HL-60 (cell line): Measurements from ENCODE around the gene TXNIP.

Source experiments
- DNase-seq, 2 experiments: peaks; one replicate each; pipeline ENCODE4 v3.0.0-alpha.2; 2010 to 2020; ENCODE audit warnings: low read depth in 1 of 2, low spot score in 1 of 2
- H3K27ac ChIP-seq: fragments of 250-450 bp; sonication (Bioruptor Pico); replicated peaks from 2 replicates; pipeline ENCODE4 v1.5.1; 2020; ENCODE audit warnings: mild to moderate bottlenecking, moderate library complexity
- H3K27me3 ChIP-seq: fragments of 250-450 bp; sonication (Bioruptor Pico); 2 replicates; pipeline ENCODE4 v1.5.1; 2021; ENCODE audit warnings: mild to moderate bottlenecking, moderate library complexity; ENCODE audit not compliant: insufficient read depth, poor library complexity, severe bottlenecking
- H3K4me3 ChIP-seq: replicated peaks from 2 replicates; pipeline ENCODE4 v1.5.1; 2011; ENCODE audit warnings: mild to moderate bottlenecking, control low read depth, low read length; ENCODE audit not compliant: insufficient read depth
- CTCF ChIP-seq: IDR thresholded peaks from one replicate; pipeline ENCODE4 v1.5.1; 2011; ENCODE audit warnings: low read length, control low read depth, inconsistent platforms; ENCODE audit not compliant: insufficient read depth
- GABPA ChIP-seq: IDR thresholded peaks from 2 replicates; pipeline ENCODE4 v1.6.1; 2012; ENCODE audit warnings: low read depth
- POLR2AphosphoS5 ChIP-seq: IDR thresholded peaks from 2 replicates; pipeline ENCODE4 v1.6.1; 2012; ENCODE audit warnings: low read depth
- REST ChIP-seq: IDR thresholded peaks from 2 replicates; pipeline ENCODE4 v1.6.1; 2012; ENCODE audit warnings: low read depth; ENCODE audit not compliant: insufficient replicate concordance
- SPI1 ChIP-seq: IDR thresholded peaks from 2 replicates; pipeline ENCODE4 v1.6.1; 2012; ENCODE audit warnings: low read depth, mild to moderate bottlenecking, borderline replicate concordance

The TXNIP gene

GRCh38 chr1:145956361-145956760 lies 40.0 kb downstream of the TXNIP start:
- H3K27me3 ChIP-seq = no peaks in the 10 kb centered on the region
- no peak for DNase-seq
- H3K27ac ChIP-seq = no peak overlapping the region
- TF ChIP-seq GABPA (no peak), POLR2AphosphoS5 (no peak), REST (no peak), CTCF (no peak), SPI1 (no peak)
- peak overlapping the region; percentile 69 for H3K4me3 ChIP-seq

DNA sequence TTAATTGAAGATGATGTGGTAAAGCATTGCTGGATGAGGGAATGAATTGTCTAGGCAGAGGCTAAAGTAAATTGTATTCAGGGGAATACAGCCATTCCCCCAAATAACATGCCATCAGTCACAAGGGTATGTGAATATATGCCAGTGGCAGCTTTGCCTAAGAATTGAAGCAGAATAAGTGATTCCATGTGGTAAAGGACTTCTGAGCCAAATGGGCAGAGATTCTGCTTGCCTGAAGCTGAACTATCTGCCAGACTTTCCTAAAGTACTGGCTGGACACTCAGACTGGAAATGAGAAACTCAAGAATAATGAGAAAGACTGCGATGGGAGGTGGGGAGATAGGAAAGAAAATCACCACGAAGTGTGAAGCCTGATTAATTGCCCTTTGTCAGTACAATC lies 40.9 kb downstream of the TXNIP start:
- DNase-seq = no peak
- Histone ChIP-seq H3K27ac (no peak overlapping the region), H3K4me3 (no peak overlapping the region), H3K27me3 (no peaks in the 10 kb centered on the region)
- no peak for TF ChIP-seq REST
- no peak for TF ChIP-seq GABPA
- TF ChIP-seq SPI1 = no peak
- TF ChIP-seq POLR2AphosphoS5 = no peak
- TF ChIP-seq CTCF = no peak

GRCh38 chr1:145953861-145954260 lies 42.5 kb downstream of the TXNIP start:
- no peaks in the 10 kb centered on the region for H3K27me3 ChIP-seq
- TF ChIP-seq REST (no peak), GABPA (no peak), SPI1 (no peak), CTCF (no peak)
- no peak overlapping the region for H3K4me3 ChIP-seq
- DNase-seq = no peak
- H3K27ac ChIP-seq = no peak overlapping the region
